SK-N-SH (cell line): ENCODE data around the gene CFAP70. TPM values are rescaled to one million over a fixed set of nuclear protein-coding genes. Genes with fewer than 3 reads are reported as not detected.

ENCODE experiments used
- CTCF ChIA-PET: fragments of 300-600, 350-600 bp; formaldehyde crosslinking; extraction: SDS; loops from one replicate; lab custom pipeline; 2021; lab: Yijun Ruan, JAX
- POLR2A ChIA-PET: fragments of 350-600 bp; sonication (Branson Sonifier 250); formaldehyde crosslinking; extraction: SDS; loops from one replicate; lab custom pipeline; 2020; ENCODE audit warnings: antibody characterized with exemption, inconsistent platforms; lab: Yijun Ruan, JAX
- DNase-seq: peaks from one replicate; pipeline ENCODE4 v3.0.0; 2012
- H2AFZ ChIP-seq: fragments of 200-600 bp; sonication (generic); 2 replicates; pipeline ENCODE4 v1.8.1; 2016; ENCODE audit warnings: antibody characterized with exemption, mild to moderate bottlenecking, low read depth
- H3F3A ChIP-seq: fragments of 200-600 bp; sonication (generic); replicated peaks from 2 replicates; pipeline ENCODE3; 2016; ENCODE audit warnings: antibody characterized with exemption, mild to moderate bottlenecking; ENCODE audit not compliant: insufficient read depth
- H3K27ac ChIP-seq, 2 experiments: fragments of 200-500 bp in 1 of 2; fragments of 200-600 bp in 1 of 2; sonication (Bioruptor generic) in 1 of 2; sonication (generic), shearing (Covaris generic) in 1 of 2; 2 replicates each; pipeline versions ENCODE4 v1.5.1 to v1.6.1; 2014 to 2016; ENCODE audit warnings: low read depth in 2 of 2, inconsistent platforms in 1 of 2, low read length in 1 of 2, mild to moderate bottlenecking in 1 of 2, mixed read lengths in 1 of 2
- H3K27me3 ChIP-seq: fragments of 200-600 bp; sonication (generic), shearing (Covaris generic); 2 replicates; pipeline ENCODE4 v1.6.1; 2016; ENCODE audit warnings: mixed run types; ENCODE audit not compliant: insufficient read depth
- H3K36me3 ChIP-seq, 2 experiments: fragments of 200-500 bp in 1 of 2; fragments of 200-600 bp in 1 of 2; sonication (Bioruptor generic) in 1 of 2; sonication (generic) in 1 of 2; replicated peaks in 1 of 2; 2 replicates each; pipeline versions ENCODE3 to v1.5.1; 2014 to 2016; ENCODE audit warnings: low read length in 1 of 2, mild to moderate bottlenecking in 1 of 2; ENCODE audit not compliant: insufficient read depth in 2 of 2, control insufficient read depth in 1 of 2
- H3K4me1 ChIP-seq, 2 experiments: fragments of 200-500 bp in 1 of 2; fragments of 200-600 bp in 1 of 2; sonication (Bioruptor generic) in 1 of 2; sonication (generic), shearing (Covaris generic) in 1 of 2; 2 replicates each; pipeline versions ENCODE4 v1.5.1 to v1.6.1; 2014 to 2016; ENCODE audit warnings: low read depth in 1 of 2, low read length in 1 of 2, mixed run types in 1 of 2; ENCODE audit not compliant: insufficient read depth in 2 of 2, control insufficient read depth in 1 of 2
- H3K4me2 ChIP-seq: fragments of 200-600 bp; sonication (generic), shearing (Covaris generic); 2 replicates; pipeline ENCODE4 v1.6.1; 2017; ENCODE audit warnings: mixed run types
- H3K4me3 ChIP-seq, 2 experiments: fragments of 200-500 bp in 1 of 2; fragments of 200-600 bp in 1 of 2; sonication (Bioruptor generic) in 1 of 2; sonication (generic), shearing (Covaris generic) in 1 of 2; 2 replicates each; pipeline versions ENCODE4 v1.5.1 to v1.8.1; 2014 to 2016; ENCODE audit warnings: low read depth in 2 of 2, inconsistent platforms in 1 of 2, low read length in 1 of 2, mild to moderate bottlenecking in 1 of 2, mixed read lengths in 1 of 2, moderate library complexity in 1 of 2
- H3K79me2 ChIP-seq: fragments of 200-600 bp; sonication (generic); 2 replicates; pipeline ENCODE4 v1.8.1; 2017; ENCODE audit warnings: mild to moderate bottlenecking; ENCODE audit not compliant: insufficient read depth
- H3K9ac ChIP-seq: fragments of 200-600 bp; sonication (generic); 2 replicates; pipeline ENCODE4 v1.6.1; 2017; ENCODE audit warnings: mixed run types
- H3K9me2 ChIP-seq: fragments of 200-600 bp; sonication (generic); 2 replicates; pipeline ENCODE4 v1.6.1; 2017; ENCODE audit warnings: mixed run types
- H3K9me3 ChIP-seq: fragments of 200-600 bp; sonication (generic); 2 replicates; pipeline ENCODE4 v1.6.1; 2017; ENCODE audit warnings: mixed run types, mild to moderate bottlenecking, moderate library complexity
- H4K20me1 ChIP-seq: fragments of 200-600 bp; sonication (generic); 2 replicates; pipeline ENCODE4 v1.6.1; 2017; ENCODE audit warnings: mild to moderate bottlenecking, mixed run types; ENCODE audit not compliant: insufficient read depth
- CHD2 ChIP-seq: fragments of 150-350 bp; IDR thresholded peaks from 2 replicates; pipeline ENCODE4 v1.6.1; 2018; ENCODE audit warnings: low read length; ENCODE audit not compliant: partially characterized antibody
- CTCF ChIP-seq: fragments of 200-600 bp; sonication (generic); IDR thresholded peaks from 2 replicates; pipeline ENCODE4 v1.6.1; 2017; ENCODE audit warnings: antibody characterized with exemption, mild to moderate bottlenecking, moderate library complexity
- ELF1 ChIP-seq: IDR thresholded peaks from 2 replicates; pipeline ENCODE4 v1.4.0; 2012
- EP300 ChIP-seq, 2 experiments: IDR thresholded peaks; 2 replicates each; pipeline versions ENCODE4 v1.4.0 to v1.6.1; 2012; ENCODE audit warnings: borderline replicate concordance in 1 of 2, low read depth in 1 of 2, low read length in 1 of 2
- EZH2phosphoT487 ChIP-seq: fragments of 200-600 bp; sonication (generic); IDR thresholded peaks from 2 replicates; pipeline ENCODE4 v1.6.1; 2017; ENCODE audit warnings: low read depth, mixed run types, mild to moderate bottlenecking, antibody characterized with exemption, moderate library complexity, borderline replicate concordance
- FOSL2 ChIP-seq: IDR thresholded peaks from 2 replicates; pipeline ENCODE4 v1.4.0; 2012; ENCODE audit warnings: low read depth, mild to moderate bottlenecking, moderate library complexity, borderline replicate concordance
- FOXM1 ChIP-seq: IDR thresholded peaks from 2 replicates; pipeline ENCODE4 v1.4.0; 2012; ENCODE audit warnings: low read depth, mild to moderate bottlenecking
- GABPA ChIP-seq: IDR thresholded peaks from 2 replicates; pipeline ENCODE4 v1.4.0; 2012; ENCODE audit warnings: low read depth, mild to moderate bottlenecking
- GATA2 ChIP-seq: sonication (generic); formaldehyde crosslinking; IDR thresholded peaks from 2 replicates; pipeline ENCODE4 v1.5.0; 2020; ENCODE audit warnings: mild to moderate bottlenecking, missing genetic modification reagents
- JUND ChIP-seq: IDR thresholded peaks from 2 replicates; pipeline ENCODE4 v1.4.0; 2012
- MAX ChIP-seq: IDR thresholded peaks from 2 replicates; pipeline ENCODE4 v1.4.0; 2012; ENCODE audit warnings: low read depth
- NRF1 ChIP-seq: IDR thresholded peaks from 2 replicates; pipeline ENCODE4 v1.6.1; 2012; ENCODE audit warnings: low read depth, mild to moderate bottlenecking, low read length
- RAD21 ChIP-seq: IDR thresholded peaks from 2 replicates; pipeline ENCODE4 v1.6.1; 2012; ENCODE audit warnings: mild to moderate bottlenecking, low read length
- RCOR1 ChIP-seq: fragments of 150-350 bp; IDR thresholded peaks from 2 replicates; pipeline ENCODE4 v1.6.1; 2017; ENCODE audit warnings: antibody characterized with exemption, low read length
- REST ChIP-seq: IDR thresholded peaks from 2 replicates; pipeline ENCODE4 v1.6.1; 2012; ENCODE audit warnings: mild to moderate bottlenecking, low read depth, low read length, moderate library complexity
- RFX5 ChIP-seq: IDR thresholded peaks from 2 replicates; pipeline ENCODE4 v1.6.1; 2012; ENCODE audit warnings: mild to moderate bottlenecking, improper control_type of control experiment, low read length
- SMC3 ChIP-seq: IDR thresholded peaks from 2 replicates; pipeline ENCODE4 v1.6.1; 2012; ENCODE audit warnings: low read depth, low read length, improper control_type of control experiment
- TCF12 ChIP-seq: IDR thresholded peaks from 2 replicates; pipeline ENCODE4 v1.4.0; 2012
- TEAD4 ChIP-seq: IDR thresholded peaks from 2 replicates; pipeline ENCODE4 v1.4.0; 2012; ENCODE audit warnings: mild to moderate bottlenecking, borderline replicate concordance; ENCODE audit not compliant: insufficient read depth
- USF1 ChIP-seq: IDR thresholded peaks from 2 replicates; pipeline ENCODE4 v1.4.0; 2012; ENCODE audit warnings: low read depth, borderline replicate concordance
- USF2 ChIP-seq: fragments of 150-350 bp; IDR thresholded peaks from 2 replicates; pipeline ENCODE4 v1.6.1; 2017; ENCODE audit warnings: antibody characterized with exemption, low read length, low read depth, borderline replicate concordance
- ZBTB33 ChIP-seq: IDR thresholded peaks from 2 replicates; pipeline ENCODE4 v1.4.0; 2012; ENCODE audit warnings: low read depth, borderline replicate concordance
- WGBS: methylation state at CpG from one replicate; pipeline ENCODE4 v1.1.6; 2017; ENCODE audit warnings: low lambda C conversion rate; 5-methylcytosine and 5-hydroxymethylcytosine counted together
- polyA plus RNA-seq, 3 experiments: library from polyadenylated mRNA; depleted of rRNA; stranded (reverse); fragments of >200 nt; gene quantifications; 2 replicates each; pipeline ENCODE4 v1.2.3, GENCODE V29; 2012

Gene CFAP70
- 0.74 and 1.9 TPM in 2 replicates for polyA plus RNA-seq (2012; rRNA removed)
- polyA plus RNA-seq (2012; cell fraction: cytosol; rRNA removed), result 0.28 and 0.29 TPM in 2 replicates
- polyA plus RNA-seq (2012; cell fraction: nucleus; rRNA removed), result 5.3 and 9.2 TPM in 2 replicates

GRCh38 chr10:73358331-73359279, at the start of gene CFAP70:
CFAP70 (minus strand) TSS chr10:73358864; CDS start chr10:73354796, 4,068 bp downstream.
- CTCF ChIA-PET, result interaction anchor here (0.6 to 0.8 kb wide), 3 partner anchors 12 to 684 kb away, joined by 3 to 4 read pairs (median 3); no protein-coding TSS in a partner anchor
- Histone ChIP-seq H3K4me1 (peaks cover 0 to 5% of the 10 kb centered on the region in 2 experiments; a peak in 2 of 4 replicates), H3K4me2 (peak within 1 kb of the TSS; percentile 91), H3K27ac (peak within 1 kb of the TSS; percentile 55 to 58; a peak in 3 of 4 replicates), H3K9ac (peak within 1 kb of the TSS; percentile 87), H3K9me2 (no peaks in the 10 kb centered on the region), H3K79me2 (no peaks in the 10 kb centered on the region), H3K36me3 (peaks cover 0 to 13% of the 10 kb centered on the region in 2 experiments), H2AFZ (peak within 1 kb of the TSS; percentile 96), H3K4me3 (peak within 1 kb of the TSS; percentile 77 to 95), H4K20me1 (no peaks in the 10 kb centered on the region), H3K27me3 (no peaks in the 10 kb centered on the region), H3K9me3 (no peaks in the 10 kb centered on the region), H3F3A (peaks cover 10% of the 10 kb centered on the region)
- 2% methylated on average over 37 of the region's 45 CpGs for WGBS
- POLR2A ChIA-PET, result interaction anchor here (0.5 to 1.2 kb wide), 4 partner anchors 12 to 112 kb away, joined by 3 to 4 read pairs (median 4); partner anchors contain the start of gene DNAJC9
- peak; percentile 94 for DNase-seq
- TF ChIP-seq USF1 (no peak), TCF12 (no peak), RCOR1 (no peak), ELF1 (no peak), EP300 (IDR thresholded peaks at IDR 0.05; ENCODE audit: borderline replicate concordance in 1 of 2, low read depth in 1 of 2, low read length in 1 of 2) (no peak), GABPA (no peak), FOXM1 (no peak), EZH2phosphoT487 (no peak), FOSL2 (no peak), JUND (no peak), ZBTB33 (peak; percentile 99), CTCF (no peak), NRF1 (peak; percentile 53; the same call in 1 of the 2 replicates), SMC3 (no peak), GATA2 (no peak), REST (no peak), RFX5 (no peak), MAX (peak; percentile 59), TEAD4 (no peak), USF2 (no peak), RAD21 (no peak), CHD2 (peak; percentile 100)
